Skin of body (tissue), 3 donors: ENCODE data around the gene SOS1. TPM values are rescaled to one million over a fixed set of nuclear protein-coding genes. Genes with fewer than 3 reads are reported as not detected.

Source experiments
- DNase-seq: peaks from one replicate; lab custom pipeline; 2025; lab: John Stamatoyannopoulos, UW
- small RNA-seq: library from RNA; depleted of rRNA; stranded (forward); fragments of <200 nt; gene quantifications from one replicate; pipeline ENCODE3, GENCODE V24; 2014; ENCODE audit warnings: low replicate concordance
- total RNA-seq: library from RNA; depleted of rRNA; stranded (reverse); fragments of >200 nt; gene quantifications from one replicate; pipeline ENCODE4 v1.2.3, GENCODE V29; 2014

The SOS1 gene
- total RNA-seq, 1 donor from 2014 or later = 32.3 TPM

DNA sequence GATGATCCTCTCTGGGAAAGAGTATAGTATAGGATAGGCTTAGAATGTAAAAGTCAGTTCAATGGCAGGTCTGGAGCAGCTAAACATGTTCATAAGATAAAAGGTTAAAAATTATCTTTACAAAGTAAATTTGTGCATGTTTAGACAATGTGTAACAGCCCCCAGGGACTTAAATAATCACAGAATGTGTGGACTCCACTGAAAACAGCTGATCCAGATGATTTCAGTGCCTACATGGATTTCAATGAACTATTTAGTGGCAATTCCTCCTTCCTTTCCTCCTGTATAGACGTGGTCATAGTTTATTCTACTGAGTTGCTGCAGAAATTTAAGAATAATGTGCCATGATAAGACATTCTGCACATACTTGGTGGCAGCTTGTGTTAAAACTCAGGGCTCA lies 188.3 kb downstream of the SOS1 start:
- DNase-seq = no peak

Small RNAs within 50 kb of the gene (small RNA-seq; reads per million reads assigned to genes)
- gene HSPE1P13 (not detected), gene RF00019 (not detected), gene RN7SL96P (not detected), gene RNU6-198P (not detected)

Other genes with a start within 250 kb of the SOS1 start
- gene DHX57, start 245.1 kb downstream of the SOS1 start, total RNA-seq = 20.3 TPM
- gene MORN2, start 245.1 kb downstream of the SOS1 start, total RNA-seq = 12.5 TPM
- gene ARHGEF33, start 231.2 kb downstream of the SOS1 start, total RNA-seq = 1.7 TPM
- 2.3 TPM for gene CDKL4, start 122.9 kb upstream of the SOS1 start, total RNA-seq